HG03280 (cell line): ENCODE results near the gene KDM8.

Source experiments
- ATAC-seq: cut with Tn5 transposase; IDR thresholded peaks from one replicate; pipeline ENCODE4 v1.9.1; 2021; ENCODE audit warnings: mild to moderate bottlenecking, moderate library complexity; ENCODE audit not compliant: unreplicated experiment

KDM8 gene

GRCh38 chr16:27214084-27214961 lies 11.0 kb downstream of the KDM8 start:
- no peak for ATAC-seq

DNA sequence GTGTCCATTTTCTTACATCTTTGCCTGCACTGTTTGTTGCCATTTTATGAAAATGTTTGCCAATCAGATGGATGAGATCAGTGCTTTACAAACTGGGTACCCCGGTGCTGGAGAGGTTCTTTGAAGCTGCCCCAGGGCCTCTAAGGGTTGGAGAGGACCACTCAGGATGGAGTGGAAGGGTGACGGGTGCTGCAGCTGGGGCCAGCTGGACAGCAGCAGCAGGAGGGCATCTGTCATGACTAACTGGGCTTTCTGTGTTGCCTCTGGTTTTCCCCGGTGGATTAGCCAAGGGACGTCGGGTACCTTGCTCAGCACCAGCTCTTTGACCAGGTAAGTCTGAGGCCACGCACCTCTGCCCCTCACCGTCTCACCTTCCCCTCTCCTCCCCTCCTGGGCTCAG lies 12.3 kb downstream of the KDM8 start:
- ATAC-seq: no peak

DNA sequence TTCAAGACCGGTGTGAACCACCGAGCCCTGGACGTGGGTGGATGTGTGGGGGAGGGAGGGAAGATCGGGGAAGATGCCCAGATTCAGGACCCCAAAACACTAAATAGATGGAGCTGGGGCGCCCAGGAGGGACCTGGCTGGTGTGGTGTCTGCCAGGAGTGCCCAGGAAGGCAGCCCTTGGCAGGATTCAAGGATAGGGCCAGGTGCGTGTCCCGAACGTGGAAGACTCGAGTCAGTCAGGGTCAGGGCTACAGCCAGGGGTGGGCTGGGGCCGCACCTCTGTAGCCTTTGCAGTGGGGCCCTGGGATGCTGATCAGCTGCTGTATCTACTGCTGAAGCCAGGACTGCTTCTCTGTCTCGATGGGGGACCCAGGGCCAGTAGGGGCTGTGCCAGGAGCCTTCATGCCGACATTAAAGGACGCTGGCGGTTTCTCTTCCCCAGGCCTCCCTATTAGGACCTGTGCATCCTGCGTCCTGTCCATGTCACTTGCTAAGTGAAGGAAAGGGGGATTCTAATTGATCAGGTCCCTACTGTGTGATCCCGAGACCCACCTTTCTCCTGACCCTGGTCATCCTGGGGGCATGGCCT lies 13.1 kb downstream of the KDM8 start:
- ATAC-seq: no peak

DNA sequence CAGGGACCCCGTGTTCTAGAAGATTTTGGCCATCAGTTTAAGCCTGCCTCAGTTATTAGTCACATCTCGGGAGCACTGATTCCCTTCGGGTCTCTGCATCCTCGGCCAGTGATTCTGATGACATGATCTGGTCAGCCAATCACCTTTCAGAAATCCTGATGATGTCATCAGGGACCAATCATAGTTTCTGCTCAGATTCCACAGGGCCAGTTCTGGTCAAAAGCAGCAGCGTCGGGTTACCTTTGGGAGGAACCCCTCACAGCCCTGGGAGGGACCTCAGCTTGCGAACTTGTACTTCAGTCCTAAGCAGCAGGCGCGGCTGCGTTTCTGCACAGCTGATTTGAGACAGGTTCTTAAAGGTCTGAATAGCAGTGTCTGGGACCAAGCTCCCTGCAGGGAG lies 13.9 kb downstream of the KDM8 start:
- ATAC-seq: no peak

GRCh38 chr16:27218756-27219155 lies 15.4 kb downstream of the KDM8 start:
- no peak for ATAC-seq

DNA sequence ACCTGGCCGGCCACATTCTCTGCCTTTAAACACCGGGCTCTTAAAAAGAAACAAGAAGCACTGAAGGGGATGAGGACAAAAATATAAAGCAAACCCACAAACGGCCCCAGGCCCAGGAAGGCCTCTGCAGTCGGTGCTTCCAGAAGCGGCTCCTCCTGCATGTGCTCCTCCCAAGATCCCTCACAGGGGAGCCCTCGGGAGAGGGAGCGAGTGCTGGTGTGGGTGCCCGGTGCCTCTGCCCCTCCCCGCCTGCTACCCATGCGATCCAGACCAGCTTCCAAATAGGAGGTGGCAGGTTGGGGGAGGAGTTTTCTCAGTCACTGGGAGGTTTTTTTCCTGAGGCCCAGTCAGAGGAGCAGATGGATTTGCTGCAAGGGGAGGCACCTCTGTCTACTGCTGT lies 15.8 kb downstream of the KDM8 start:
- no peak for ATAC-seq

GRCh38 chr16:27220120-27220519 lies 16.8 kb downstream of the KDM8 start:
- ATAC-seq: no peak

- ATAC-seq: no peak
Measured at GRCh38 chr16:27220527-27220926, 17.2 kb downstream of the KDM8 start.

DNA sequence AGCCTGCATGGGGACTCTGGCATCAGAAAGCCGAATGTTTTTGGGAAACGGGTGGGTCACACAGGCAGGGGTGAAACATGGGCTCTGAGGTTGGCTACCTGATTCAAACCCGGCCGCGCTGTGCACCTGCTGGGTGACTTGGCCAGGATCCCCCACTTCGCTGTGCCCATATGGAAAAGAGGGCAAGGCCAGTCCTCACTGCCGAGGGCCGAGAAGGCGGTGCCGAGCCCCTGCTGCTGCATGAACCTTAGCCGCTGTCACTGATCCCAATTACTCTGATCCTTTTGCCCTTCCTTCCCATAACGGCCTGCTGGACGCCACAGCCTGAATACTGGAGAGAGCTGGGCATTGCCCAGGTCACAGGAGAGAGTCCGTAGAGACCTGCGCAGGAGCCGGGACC lies 17.7 kb downstream of the KDM8 start:
- ATAC-seq: no peak

- ATAC-seq: no peak
Measured at GRCh38 chr16:27221576-27222248, 18.4 kb downstream of the KDM8 start.

DNA sequence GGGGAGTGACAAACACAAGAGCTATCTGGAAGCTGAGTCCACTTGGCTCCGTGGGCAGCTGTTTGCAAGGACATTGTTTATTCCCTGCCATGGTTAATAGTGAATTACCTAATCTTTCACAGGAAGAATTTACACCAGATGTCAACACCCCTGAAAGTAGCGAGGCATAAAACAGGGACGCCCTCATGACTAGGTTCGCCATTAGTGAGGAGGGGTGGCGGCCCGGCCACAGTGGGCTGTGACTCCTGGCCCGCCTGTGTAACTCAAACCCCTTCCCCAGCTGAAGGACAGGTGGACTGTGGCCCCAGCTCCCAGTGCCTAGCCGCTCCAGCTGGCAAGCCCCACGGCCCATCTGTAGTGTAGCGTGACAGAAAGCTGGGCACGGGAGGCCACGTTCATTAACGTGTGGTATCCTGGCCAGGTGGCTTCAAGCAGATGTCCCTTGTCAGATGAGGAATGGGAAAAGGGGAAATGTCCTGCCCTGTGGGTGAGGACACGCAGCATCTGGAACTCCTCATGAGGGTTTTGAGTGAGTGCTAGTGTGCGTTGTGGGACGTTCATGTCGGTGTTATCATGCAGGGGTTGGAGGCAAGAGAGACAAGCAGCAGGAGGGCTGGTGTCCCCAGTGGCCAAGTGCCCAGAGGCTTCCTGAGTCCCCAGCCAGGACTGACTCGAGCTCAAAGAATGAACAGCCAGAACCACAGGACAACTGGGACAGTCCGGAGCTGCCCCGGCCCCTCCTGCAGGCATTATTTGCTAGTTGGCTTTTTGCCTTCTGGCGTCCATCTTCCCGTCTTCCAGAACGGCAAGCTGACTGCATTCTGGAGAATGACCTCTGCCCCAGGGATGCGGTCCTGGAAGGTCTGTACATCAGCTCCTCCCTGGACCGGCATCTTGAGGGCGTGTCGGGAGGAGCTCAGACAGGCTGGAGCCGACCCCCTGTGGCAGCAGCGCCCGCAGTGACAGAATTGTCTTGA lies 19.2 kb downstream of the KDM8 start:
- ATAC-seq: no peak

GRCh38 chr16:27223226-27223610 lies 19.9 kb downstream of the KDM8 start:
- ATAC-seq: no peak

GRCh38 chr16:27223701-27224100 lies 20.4 kb downstream of the KDM8 start:
- ATAC-seq: no peak

- ATAC-seq: no peak
Measured at GRCh38 chr16:27224271-27224737, 21.0 kb downstream of the KDM8 start.

GRCh38 chr16:27224741-27225300 lies 21.5 kb downstream of the KDM8 start:
- no peak for ATAC-seq

- ATAC-seq: no peak
Measured at GRCh38 chr16:27225536-27226360, 22.4 kb downstream of the KDM8 start.

DNA sequence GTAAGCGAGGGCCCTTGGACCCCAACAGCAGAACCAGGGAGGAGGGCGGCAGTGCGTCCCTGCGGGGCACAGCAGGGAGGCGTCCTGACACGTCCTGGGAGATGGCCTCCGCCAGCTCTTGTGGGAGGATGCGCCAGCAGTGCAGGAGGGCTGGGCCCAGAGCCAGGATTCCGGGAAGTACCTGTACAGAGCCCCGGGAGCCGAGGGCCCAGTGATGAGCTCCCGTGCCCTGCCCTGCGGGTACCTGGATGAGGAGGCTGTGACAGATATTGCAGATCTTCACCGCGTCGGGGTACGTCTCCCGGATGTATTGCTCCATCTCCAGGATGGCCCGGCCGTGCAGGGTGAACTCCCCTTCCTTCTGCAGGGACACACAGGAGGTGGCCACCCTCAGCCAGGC lies 23.1 kb downstream of the KDM8 start:
- ATAC-seq: no peak

GRCh38 chr16:27226976-27227705 lies 23.8 kb downstream of the KDM8 start:
- no peak for ATAC-seq

DNA sequence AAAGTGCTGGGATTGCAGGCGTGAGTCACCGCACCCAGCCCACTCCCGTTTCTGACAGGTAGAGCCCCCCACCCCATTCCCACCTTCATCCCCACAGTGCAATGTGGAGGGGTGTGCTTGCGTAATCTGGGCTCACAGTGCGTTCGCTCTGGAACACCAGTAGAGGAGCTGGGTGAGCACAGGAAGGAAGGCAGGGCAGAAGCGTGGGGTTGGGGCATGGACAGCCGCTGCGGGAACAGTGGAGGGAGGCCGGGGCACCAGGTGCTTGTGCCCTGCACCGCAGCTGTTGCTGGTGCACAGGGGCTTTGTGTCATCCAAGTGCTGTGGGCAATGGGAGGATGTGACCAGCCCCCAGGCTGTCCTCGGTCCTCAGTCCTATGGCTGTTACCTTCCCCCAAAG lies 24.7 kb downstream of the KDM8 start:
- ATAC-seq: no peak
